AG04450 (cell line): ENCODE results near the gene ICAM2. TPM values are rescaled to one million over a fixed set of nuclear protein-coding genes. Genes with fewer than 3 reads are reported as not detected.
A peak's percentile ranks its signal among the peaks of the same experiment; 100 is the strongest.

ENCODE experiments used
- CTCF ChIA-PET: fragments of 300-600, 350-600 bp; formaldehyde crosslinking; extraction: SDS; loops from one replicate; lab custom pipeline; 2022; ENCODE audit warnings: antibody characterized with exemption, inconsistent platforms; lab: Charles Lee
- POLR2A ChIA-PET: fragments of 350-600 bp; formaldehyde crosslinking; extraction: SDS; loops from one replicate; lab custom pipeline; 2021; ENCODE audit warnings: antibody characterized with exemption, inconsistent platforms; lab: Yijun Ruan, JAX
- DNase-seq: peaks from one replicate; pipeline ENCODE4 v3.0.0-alpha.2; 2011; ENCODE audit warnings: low read depth, low spot score
- H3K27ac ChIP-seq: one replicate; pipeline ENCODE4 v1.5.1; 2012; ENCODE audit warnings: low read depth, low read length, control low read depth
- H3K27me3 ChIP-seq: one replicate; pipeline ENCODE4 v1.6.0; 2012; ENCODE audit warnings: low read length; ENCODE audit not compliant: control insufficient read depth, insufficient read depth
- H3K4me3 ChIP-seq: 2 replicates; pipeline ENCODE4 v1.5.1; 2011; ENCODE audit warnings: mild to moderate bottlenecking, low read depth, low read length, control low read depth
- H3K9me3 ChIP-seq: 2 replicates; pipeline ENCODE4 v1.5.1; 2012; ENCODE audit warnings: low read length; ENCODE audit not compliant: control insufficient read depth, insufficient read depth
- polyA plus RNA-seq: library from polyadenylated mRNA; depleted of rRNA; stranded (reverse); fragments of >200 nt; gene quantifications from 2 replicates; pipeline ENCODE4 v1.2.3, GENCODE V29; 2011
- TF ChIP-seq, protein P1 (sequence below): IDR thresholded peaks from 2 replicates; pipeline ENCODE4 v1.5.1; 2011; ENCODE audit warnings: low read depth, low read length, control low read depth, inconsistent platforms

ICAM2 gene
- polyA plus RNA-seq, 1 experiment: 0.16 TPM

DNA sequence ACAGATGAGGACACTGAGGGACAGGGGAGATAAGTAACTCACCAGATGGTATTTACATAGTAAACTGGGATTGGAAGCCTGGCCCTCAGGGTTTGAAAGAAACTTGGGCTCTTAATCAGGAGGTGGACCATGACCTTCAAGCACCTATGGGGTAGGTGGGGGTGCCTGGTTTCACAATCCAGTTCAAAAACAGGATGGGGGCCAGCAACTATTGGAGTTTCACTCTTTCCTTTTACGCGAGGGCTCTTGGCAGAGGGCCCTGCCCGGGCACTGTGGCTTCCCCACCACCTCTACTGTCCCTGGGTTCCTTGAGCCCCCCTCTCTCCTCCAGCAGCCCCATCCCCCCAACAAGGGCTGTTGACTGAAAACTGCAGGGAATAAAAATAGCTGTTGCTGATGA is 33.6 kb downstream of the ICAM2 start:
- CTCF ChIA-PET: interaction anchor here (0.7 to 3.0 kb wide), 5 partner anchors 7 to 192 kb away, joined by 3 to 13 read pairs (median 5); partner anchors contain the start of gene GH1
- H3K4me3 ChIP-seq: no peak overlapping the region
- TF ChIP-seq, protein P1, sequence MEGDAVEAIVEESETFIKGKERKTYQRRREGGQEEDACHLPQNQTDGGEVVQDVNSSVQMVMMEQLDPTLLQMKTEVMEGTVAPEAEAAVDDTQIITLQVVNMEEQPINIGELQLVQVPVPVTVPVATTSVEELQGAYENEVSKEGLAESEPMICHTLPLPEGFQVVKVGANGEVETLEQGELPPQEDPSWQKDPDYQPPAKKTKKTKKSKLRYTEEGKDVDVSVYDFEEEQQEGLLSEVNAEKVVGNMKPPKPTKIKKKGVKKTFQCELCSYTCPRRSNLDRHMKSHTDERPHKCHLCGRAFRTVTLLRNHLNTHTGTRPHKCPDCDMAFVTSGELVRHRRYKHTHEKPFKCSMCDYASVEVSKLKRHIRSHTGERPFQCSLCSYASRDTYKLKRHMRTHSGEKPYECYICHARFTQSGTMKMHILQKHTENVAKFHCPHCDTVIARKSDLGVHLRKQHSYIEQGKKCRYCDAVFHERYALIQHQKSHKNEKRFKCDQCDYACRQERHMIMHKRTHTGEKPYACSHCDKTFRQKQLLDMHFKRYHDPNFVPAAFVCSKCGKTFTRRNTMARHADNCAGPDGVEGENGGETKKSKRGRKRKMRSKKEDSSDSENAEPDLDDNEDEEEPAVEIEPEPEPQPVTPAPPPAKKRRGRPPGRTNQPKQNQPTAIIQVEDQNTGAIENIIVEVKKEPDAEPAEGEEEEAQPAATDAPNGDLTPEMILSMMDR: no peak
- POLR2A ChIA-PET: no interaction called here
- H3K27ac ChIP-seq: no peak overlapping the region
- H3K27me3 ChIP-seq: peaks cover 9% of the 10 kb centered on the region
- H3K9me3 ChIP-seq: peaks cover 12% of the 10 kb centered on the region
- DNase-seq: no peak

DNA sequence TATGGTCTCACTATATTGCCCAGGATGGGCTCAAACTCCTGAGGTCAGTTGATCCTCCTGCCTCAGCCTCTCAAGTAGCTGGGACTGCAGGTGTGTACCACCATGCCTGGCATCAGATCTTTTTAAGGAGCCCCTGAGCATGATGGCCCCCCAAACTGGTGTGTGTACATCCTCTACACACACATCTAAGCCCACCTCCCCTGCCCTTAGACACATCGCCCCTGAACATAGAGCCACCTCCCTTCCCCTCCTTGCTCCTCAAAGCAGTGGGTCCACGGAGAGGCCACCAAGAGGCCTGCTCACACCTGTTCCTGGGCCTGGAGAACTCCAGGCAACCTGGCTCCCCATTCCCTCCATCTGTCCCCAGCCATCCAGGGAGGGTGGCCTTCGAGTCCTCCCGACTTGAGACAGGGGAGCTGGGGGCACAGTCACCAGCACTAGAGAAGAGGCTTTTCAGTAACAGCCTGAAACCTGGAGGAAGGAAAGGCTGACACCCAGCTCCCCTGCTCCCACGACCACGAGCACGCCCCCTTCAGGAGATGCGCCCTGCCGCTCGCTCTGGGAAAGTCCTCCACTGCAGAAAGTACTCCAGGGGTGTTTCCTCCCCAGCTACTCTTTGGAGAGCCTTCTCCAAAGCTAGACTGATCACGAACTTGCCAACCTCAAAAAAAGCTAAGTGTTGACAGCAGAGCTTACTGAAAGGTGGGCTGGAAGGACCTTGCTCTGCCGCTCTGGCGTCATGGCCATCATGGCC is 34.9 kb downstream of the ICAM2 start:
- ChIA-PET CTCF (interaction anchor here (0.6 to 3.0 kb wide), 4 partner anchors 39 to 149 kb away, joined by 4 to 13 read pairs (median 6); partner anchors contain the start of gene GH1), POLR2A (interaction anchor here (0.6 to 1.1 kb wide), 2 partner anchors 25 to 160 kb away, joined by 3 to 4 read pairs; no protein-coding TSS in a partner anchor)
- Histone ChIP-seq H3K27me3 (peaks cover 4% of the 10 kb centered on the region), H3K9me3 (peaks cover 12% of the 10 kb centered on the region), H3K4me3 (no peak overlapping the region), H3K27ac (no peak overlapping the region)
- TF ChIP-seq, protein P1: no peak
- no peak for DNase-seq

DNA sequence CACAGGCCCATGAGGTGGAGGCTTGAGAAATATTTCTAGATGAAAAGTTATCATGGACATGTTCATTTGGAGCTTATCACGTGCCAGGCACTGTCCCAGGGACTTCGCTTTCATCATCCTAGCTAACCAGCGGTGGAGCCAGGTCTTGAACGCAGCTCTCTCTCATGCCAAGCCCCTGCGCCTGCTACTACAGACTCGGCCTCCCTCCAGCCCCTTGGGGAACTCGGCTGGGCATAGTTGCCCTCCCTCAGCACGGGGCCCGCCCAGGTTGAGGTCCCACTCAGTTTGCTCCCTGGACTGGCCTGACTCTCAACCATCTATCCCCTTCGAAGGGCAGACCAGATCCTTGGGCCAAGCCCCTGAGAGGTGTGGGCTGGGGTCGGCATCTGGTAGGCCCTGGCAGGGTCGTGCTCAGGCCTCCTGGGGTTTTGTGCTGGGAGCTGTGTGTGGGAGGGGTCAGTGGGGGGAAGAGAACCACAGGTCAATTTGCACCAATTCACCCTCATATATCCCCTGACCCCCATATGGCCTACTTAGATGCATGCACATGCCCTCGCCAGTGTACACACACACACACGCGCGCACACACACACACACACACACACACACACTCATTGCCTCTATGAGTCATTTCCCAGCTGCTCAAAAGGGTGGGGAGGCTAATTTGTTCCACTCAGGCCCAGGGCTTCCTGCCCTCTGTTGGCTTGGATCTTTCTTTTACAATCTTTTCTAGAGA is 35.6 kb downstream of the ICAM2 start:
- ChIA-PET CTCF (interaction anchor here (0.9 to 3.0 kb wide), 3 partner anchors 38 to 66 kb away, joined by 3 to 13 read pairs (median 8); partner anchors contain the start of gene GH1), POLR2A (interaction anchor here (0.6 kb wide), 2 partner anchors 23 to 24 kb away, joined by 3 read pairs; no protein-coding TSS in a partner anchor)
- Histone ChIP-seq H3K27me3 (no peaks in the 10 kb centered on the region), H3K9me3 (peaks cover 12% of the 10 kb centered on the region), H3K27ac (no peak overlapping the region), H3K4me3 (no peak overlapping the region)
- DNase-seq: peak; percentile 81
- TF ChIP-seq, protein P1: 0 out of 2 replicates have a peak, but pooled peaks have one; percentile 14

DNA sequence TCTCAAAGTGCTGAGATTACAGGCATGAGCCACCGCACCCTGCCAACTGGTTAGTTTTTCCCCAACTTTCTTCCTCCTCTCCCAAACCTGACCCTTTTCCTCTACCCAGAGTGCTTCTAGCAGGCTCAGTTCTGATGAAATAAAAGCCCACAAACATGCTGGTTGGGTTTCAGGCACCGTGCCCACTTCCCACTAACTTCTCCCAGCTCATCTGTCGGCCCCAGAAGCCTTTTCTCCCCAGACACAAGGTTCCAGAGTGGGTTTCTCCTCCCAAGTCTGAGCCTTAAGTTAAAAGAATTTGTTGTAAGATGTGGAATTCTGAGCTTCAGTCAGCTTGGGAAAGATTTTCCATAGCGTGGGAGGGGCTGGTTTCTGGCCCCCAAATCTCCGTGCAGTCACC is 36.2 kb downstream of the ICAM2 start:
- DNase-seq: no peak
- Histone ChIP-seq H3K4me3 (no peak overlapping the region), H3K27me3 (no peaks in the 10 kb centered on the region), H3K9me3 (peaks cover 12% of the 10 kb centered on the region), H3K27ac (peak overlapping the region; percentile 31)
- TF ChIP-seq, protein P1: no peak
- CTCF ChIA-PET: interaction anchor here (0.7 to 1.8 kb wide), 3 partner anchors 38 to 64 kb away, joined by 3 to 8 read pairs (median 5); no protein-coding TSS in a partner anchor
- POLR2A ChIA-PET: interaction anchor here (0.6 kb wide), 1 partner anchor 23 kb away, joined by 3 read pairs; no protein-coding TSS in a partner anchor
